ENCODE data around the gene MSANTD3.

MSANTD3 gene

DNA sequence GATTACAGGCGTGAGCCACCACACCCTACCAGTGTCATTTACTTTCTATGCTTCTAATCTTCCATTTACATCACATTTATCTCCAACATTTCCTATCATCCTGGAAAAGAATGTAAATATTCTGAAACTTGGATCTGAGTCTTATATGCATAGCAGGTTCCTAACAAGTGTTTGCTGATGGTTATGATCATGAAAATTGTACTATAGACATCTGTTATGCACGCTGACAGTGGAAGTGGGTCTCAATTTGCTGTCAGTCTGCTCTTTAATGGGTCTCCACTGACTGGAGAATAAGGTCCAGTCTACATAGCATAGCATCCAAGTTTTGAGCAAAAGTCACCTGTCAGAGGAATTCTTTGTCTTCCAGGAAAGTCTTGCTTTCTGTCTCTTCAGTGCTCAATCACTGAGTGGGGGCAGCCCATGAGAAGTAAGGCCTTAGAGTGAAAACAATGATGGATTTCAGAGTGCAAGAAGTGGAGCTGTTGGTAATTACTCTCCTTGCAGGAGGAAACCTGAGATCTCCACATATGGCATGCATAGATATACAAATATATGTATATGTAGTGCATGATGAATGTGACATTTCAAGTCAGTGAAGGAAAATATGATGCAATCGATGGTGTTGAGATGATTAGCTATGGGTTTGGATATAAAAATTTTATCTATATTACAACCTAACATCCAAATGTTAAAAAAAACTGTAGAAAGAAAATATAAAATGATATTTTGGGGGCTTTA lies 29.2 kb upstream of the MSANTD3 start:
- no peak for TF ChIP-seq CTCF (IDR thresholded peaks at IDR 0.05; ENCODE audit: unreplicated experiment in 3 of 3)
- H3K4me3 Mint-ChIP-seq = no peak overlapping the region
- H3K9me3 Mint-ChIP-seq = peaks cover 7% of the 10 kb centered on the region
- H3K36me3 Mint-ChIP-seq (ENCODE audit: low read depth) = peaks cover 16% of the 10 kb centered on the region
- H3K4me1 Mint-ChIP-seq = no peaks in the 10 kb centered on the region
- no peak overlapping the region for H3K27ac Mint-ChIP-seq
- no peaks in the 10 kb centered on the region for H3K27me3 Mint-ChIP-seq (ENCODE audit: low read depth)

GRCh38 chr9:100401042-100401441 lies 25.9 kb upstream of the MSANTD3 start:
- no peak overlapping the region for H3K27ac Mint-ChIP-seq
- H3K9me3 Mint-ChIP-seq = peaks cover 1% of the 10 kb centered on the region
- no peaks in the 10 kb centered on the region for H3K36me3 Mint-ChIP-seq (ENCODE audit: low read depth)
- no peaks in the 10 kb centered on the region for H3K4me1 Mint-ChIP-seq
- no peaks in the 10 kb centered on the region for H3K27me3 Mint-ChIP-seq (ENCODE audit: low read depth)
- no peak for TF ChIP-seq CTCF (IDR thresholded peaks at IDR 0.05; ENCODE audit: unreplicated experiment in 3 of 3)
- H3K4me3 Mint-ChIP-seq = no peak overlapping the region

DNA sequence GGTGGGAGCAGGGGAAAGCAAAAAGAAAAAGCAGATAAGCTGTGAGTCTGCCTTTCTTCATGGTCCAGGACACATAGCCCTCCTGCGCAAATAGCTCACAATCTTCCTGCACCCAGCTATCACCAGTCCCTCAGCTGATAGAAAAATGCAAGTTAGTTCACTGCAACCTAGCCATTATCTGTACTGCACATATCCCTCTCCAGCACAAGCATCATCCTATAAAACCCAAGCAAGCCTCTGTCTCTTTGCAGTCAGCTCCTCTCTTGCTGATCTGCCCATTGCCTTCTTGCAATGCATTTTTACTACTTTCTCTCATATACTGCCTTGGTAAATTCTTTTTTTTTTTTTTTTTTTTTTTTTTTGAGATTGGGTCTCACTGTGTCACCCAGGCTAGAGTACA lies 20.0 kb upstream of the MSANTD3 start:
- TF ChIP-seq CTCF (IDR thresholded peaks at IDR 0.05; ENCODE audit: unreplicated experiment in 3 of 3) = no peak
- H3K4me1 Mint-ChIP-seq = peaks cover 4% of the 10 kb centered on the region
- H3K36me3 Mint-ChIP-seq (ENCODE audit: low read depth) = no peaks in the 10 kb centered on the region
- no peak overlapping the region for H3K4me3 Mint-ChIP-seq
- no peaks in the 10 kb centered on the region for H3K27me3 Mint-ChIP-seq (ENCODE audit: low read depth)
- H3K9me3 Mint-ChIP-seq = peaks cover 14% of the 10 kb centered on the region
- H3K27ac Mint-ChIP-seq = no peak overlapping the region

DNA sequence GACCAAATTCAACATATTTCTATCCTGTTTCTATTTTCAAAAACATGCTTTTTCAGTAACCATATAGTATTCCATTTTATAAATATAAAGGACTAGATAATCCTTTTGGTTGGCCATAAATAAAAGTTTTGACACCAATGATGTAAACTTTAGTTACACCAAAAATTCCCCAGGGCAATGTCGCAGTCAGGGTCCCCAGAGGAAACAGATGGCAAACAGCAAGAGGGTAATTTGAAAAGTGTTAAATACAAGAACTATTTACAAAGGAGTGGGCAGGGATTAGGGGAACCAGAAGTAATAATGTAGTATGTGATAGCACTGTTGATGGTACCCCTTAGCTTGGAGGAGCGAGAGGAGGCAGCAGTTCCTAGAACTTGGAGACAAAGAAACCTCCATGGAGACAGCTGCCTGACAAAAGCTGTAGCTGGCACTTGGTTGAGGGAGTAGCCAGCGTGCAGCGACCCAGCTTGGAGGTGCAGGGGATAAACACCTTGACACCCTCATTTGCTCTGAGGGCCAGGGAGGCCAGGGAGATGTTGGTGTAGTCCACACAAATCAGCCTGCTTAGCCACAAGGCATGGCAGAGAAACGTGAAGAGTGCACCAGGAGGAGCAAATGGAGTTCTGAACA lies 18.3 kb upstream of the MSANTD3 start:
- Mint-ChIP-seq H3K36me3 (ENCODE audit: low read depth) (no peaks in the 10 kb centered on the region), H3K27me3 (ENCODE audit: low read depth) (no peaks in the 10 kb centered on the region), H3K4me1 (peaks cover 4% of the 10 kb centered on the region), H3K9me3 (peaks cover 17% of the 10 kb centered on the region), H3K27ac (no peak overlapping the region), H3K4me3 (no peak overlapping the region)
- no peak for TF ChIP-seq CTCF (IDR thresholded peaks at IDR 0.05; ENCODE audit: unreplicated experiment in 3 of 3)

GRCh38 chr9:100409176-100409556 lies 17.8 kb upstream of the MSANTD3 start:
- Mint-ChIP-seq H3K27ac (no peak overlapping the region), H3K36me3 (ENCODE audit: low read depth) (no peaks in the 10 kb centered on the region), H3K9me3 (peaks cover 17% of the 10 kb centered on the region), H3K4me3 (peak overlapping the region in 2 of 3 experiments; percentile 4 to 31), H3K4me1 (peaks cover 4% of the 10 kb centered on the region), H3K27me3 (ENCODE audit: low read depth) (no peaks in the 10 kb centered on the region)
- TF ChIP-seq CTCF (IDR thresholded peaks at IDR 0.05; ENCODE audit: unreplicated experiment in 3 of 3) = no peak
